ENCODE data around the gene CKB.

DNA sequence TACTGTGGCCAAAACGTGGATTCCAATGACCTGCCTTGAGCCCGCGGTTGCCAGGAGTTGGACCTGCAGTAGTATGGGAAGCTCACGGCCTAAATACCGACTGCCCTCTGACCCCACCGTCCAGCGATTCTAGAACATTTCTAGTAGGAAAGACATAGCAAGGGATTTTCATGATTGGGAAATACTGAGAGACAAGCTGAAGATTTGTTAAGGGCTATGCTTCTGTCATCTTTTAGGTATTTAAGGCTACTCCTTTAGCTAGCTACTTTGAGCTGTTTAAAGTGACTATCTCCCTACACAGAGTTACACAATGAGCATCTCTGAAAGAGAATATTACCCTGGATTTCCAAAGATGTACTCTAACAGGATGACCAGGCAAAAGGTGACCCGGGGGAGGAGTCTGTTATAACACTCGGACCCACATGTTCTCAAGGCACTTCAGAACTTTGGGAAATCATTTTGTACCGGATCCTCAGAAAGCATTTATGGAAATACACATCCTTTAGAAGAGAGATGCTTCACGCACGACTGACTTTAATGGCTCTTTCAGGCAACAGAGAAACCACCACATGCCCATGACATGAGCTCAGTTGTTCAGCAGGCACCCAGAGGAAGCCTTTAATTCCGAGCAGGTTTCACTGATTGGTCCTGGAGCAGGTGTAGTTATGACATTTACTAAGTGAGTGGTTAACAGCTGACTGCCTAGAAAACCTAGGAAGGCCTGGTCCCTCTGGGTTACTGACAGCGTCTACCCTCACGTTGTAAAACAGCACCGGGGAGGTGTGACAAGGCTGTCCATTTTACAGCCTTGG lies 35.6 kb upstream of the CKB start:
- TF ChIP-seq, protein P1, sequence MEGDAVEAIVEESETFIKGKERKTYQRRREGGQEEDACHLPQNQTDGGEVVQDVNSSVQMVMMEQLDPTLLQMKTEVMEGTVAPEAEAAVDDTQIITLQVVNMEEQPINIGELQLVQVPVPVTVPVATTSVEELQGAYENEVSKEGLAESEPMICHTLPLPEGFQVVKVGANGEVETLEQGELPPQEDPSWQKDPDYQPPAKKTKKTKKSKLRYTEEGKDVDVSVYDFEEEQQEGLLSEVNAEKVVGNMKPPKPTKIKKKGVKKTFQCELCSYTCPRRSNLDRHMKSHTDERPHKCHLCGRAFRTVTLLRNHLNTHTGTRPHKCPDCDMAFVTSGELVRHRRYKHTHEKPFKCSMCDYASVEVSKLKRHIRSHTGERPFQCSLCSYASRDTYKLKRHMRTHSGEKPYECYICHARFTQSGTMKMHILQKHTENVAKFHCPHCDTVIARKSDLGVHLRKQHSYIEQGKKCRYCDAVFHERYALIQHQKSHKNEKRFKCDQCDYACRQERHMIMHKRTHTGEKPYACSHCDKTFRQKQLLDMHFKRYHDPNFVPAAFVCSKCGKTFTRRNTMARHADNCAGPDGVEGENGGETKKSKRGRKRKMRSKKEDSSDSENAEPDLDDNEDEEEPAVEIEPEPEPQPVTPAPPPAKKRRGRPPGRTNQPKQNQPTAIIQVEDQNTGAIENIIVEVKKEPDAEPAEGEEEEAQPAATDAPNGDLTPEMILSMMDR (IDR thresholded peaks at IDR 0.05; ENCODE audit: insufficient read depth, low read length, poor library complexity, severe bottlenecking), result no peak
- TF ChIP-seq EZH2phosphoT487 (conservative IDR thresholded peaks at IDR 0.05; ENCODE audit: low read length), result no peak

Data from SU-DHL-6 (cell line).